HFF-Myc (cell line): Measurements from ENCODE around the gene FANCC.
A peak's percentile ranks its signal among the peaks of the same experiment; 100 is the strongest.
"Not testable (repeated sequence)": the region's sequence is repeated elsewhere in the genome, so short reads cannot be mapped to it uniquely, and the experiment has no call there.

Experiments used
- DNase-seq: peaks from one replicate; pipeline ENCODE4 v3.0.0-alpha.2; 2011; ENCODE audit warnings: low read depth; ENCODE audit errors: extremely low read depth
- H3K4me3 ChIP-seq: replicated peaks from 2 replicates; pipeline ENCODE4 v1.5.1; 2011; ENCODE audit warnings: low read depth, mild to moderate bottlenecking, control low read depth, low read length
- TF ChIP-seq, protein P1 (sequence below): IDR thresholded peaks from 2 replicates; pipeline ENCODE4 v1.5.1; 2012; ENCODE audit warnings: mild to moderate bottlenecking, low read depth, low read length, control low read depth; ENCODE audit errors: missing control alignments

FANCC gene

DNA sequence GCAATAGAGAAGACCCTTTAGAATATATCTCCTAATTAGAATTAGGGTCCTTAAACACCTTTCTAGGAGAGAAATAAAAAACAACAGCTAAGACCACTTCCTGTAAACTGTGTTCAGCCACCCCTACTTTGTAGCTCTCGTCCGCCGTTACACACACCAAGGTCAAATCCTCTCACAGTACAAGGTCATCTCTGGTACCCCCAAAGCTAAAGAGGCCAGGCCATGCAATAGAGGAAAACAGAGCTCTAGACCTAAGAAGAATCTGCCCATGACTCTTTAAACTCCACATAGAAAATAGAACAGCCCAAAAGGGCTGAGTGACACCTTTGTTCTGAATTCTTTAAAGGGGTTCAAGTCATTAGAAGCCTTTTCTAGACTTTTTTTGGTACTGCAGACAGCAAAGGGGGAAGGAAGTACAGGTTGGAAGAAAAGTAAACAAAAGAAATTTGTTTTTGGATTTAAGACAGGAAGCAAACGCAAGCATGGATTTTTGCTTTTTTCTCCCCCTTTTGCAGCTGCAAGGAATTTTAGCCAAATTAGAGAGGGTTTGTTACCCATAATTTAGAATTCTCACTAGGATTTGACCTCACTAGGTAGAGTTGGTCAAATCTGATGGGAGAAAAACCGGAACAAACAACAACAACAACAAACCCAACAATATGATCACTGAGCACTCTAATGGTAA, 13.4 kb upstream of the FANCC start:
- TF ChIP-seq, protein P1, sequence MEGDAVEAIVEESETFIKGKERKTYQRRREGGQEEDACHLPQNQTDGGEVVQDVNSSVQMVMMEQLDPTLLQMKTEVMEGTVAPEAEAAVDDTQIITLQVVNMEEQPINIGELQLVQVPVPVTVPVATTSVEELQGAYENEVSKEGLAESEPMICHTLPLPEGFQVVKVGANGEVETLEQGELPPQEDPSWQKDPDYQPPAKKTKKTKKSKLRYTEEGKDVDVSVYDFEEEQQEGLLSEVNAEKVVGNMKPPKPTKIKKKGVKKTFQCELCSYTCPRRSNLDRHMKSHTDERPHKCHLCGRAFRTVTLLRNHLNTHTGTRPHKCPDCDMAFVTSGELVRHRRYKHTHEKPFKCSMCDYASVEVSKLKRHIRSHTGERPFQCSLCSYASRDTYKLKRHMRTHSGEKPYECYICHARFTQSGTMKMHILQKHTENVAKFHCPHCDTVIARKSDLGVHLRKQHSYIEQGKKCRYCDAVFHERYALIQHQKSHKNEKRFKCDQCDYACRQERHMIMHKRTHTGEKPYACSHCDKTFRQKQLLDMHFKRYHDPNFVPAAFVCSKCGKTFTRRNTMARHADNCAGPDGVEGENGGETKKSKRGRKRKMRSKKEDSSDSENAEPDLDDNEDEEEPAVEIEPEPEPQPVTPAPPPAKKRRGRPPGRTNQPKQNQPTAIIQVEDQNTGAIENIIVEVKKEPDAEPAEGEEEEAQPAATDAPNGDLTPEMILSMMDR = no peak
- DNase-seq = no peak
- H3K4me3 ChIP-seq = no peak overlapping the region

DNA sequence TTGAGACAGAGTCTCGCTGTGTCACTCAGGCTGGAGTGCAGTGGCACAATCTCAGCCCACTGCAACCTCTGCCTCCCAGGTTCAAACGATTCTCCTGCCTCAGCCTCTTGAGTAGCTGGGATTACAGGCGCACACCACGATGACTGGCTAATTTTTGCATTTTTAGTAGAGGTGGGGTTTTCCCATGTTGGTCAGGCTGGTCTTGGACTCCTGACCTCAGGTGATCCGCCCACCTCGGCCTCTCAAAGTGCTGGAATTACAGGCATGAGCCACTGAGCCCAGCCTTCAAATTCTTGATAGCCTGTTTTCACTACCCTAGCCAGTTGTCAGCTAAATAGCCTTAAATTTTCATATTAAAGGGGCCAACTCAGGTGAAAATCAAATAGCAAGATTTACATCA, 11.6 kb upstream of the FANCC start:
- not testable (repeated sequence) for DNase-seq, H3K4me3 ChIP-seq

DNA sequence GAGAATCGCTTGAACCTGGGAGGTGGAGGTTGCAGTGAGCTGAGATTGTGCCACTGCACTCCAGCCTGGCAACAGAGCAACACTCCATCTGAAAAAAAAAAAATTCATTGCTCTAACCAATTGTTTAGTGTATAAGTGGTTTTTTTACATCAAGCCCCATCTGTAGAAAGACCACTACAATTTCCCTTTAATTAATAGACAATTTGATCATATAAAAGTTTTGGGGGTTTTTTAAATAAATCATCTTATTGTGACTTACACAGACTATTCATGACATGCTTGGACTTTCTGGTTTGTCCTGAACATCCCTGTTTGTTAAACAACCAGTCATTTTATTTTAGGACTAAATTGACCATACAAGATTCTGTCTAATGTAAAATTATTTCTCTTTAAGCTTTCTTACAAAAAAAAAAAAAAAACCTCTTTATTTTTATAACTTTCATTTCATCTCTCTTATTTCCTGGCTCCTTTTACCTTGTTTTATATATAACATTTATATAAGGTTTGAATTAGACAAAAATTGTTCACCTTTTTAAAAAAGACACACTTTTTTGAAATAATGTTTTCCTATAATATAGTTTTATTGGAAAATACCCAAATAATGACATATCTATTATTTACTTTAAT, 9.8 kb upstream of the FANCC start:
- no peak for DNase-seq
- no peak overlapping the region for H3K4me3 ChIP-seq
- TF ChIP-seq, protein P1 = no peak

DNA sequence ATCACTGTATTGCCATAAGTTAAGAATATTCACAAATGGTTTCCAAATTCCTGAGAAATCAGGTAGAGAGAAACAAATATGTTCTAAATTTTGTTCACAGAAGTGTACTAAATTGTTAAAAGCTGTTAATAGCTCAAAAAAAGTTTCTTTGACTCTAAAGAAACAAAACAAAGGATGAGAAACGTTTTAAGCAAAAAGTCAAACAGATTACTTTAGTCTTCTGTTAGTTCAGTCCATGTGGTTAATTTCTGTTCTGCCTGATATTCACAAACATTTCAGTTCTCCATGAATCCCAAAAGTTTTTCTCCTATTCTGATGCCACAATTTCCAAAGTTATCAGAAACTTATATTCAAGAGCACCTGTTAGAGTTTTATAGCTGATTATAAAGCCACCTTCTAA, 7.7 kb upstream of the FANCC start:
- TF ChIP-seq, protein P1 = no peak
- no peak for DNase-seq
- H3K4me3 ChIP-seq = no peak overlapping the region

DNA sequence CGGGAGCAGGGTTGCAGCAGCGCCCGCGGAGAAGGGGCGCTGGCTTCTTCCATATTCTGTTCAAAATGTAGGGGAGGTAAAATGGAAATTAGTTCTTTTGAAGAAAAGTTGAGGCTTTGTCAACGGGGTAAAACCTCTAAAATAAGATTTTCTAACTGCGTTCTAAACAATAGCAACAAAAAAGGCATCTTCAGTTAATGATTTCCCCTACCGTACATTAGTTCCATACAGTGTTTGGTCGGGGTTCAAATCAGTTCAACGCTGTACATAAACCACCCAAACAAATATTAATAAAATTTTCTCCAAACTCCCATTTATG, 343 bp upstream of the FANCC start:
- no peak for DNase-seq
- peak overlapping the region; percentile 74 for H3K4me3 ChIP-seq
- TF ChIP-seq, protein P1 = no peak

DNA sequence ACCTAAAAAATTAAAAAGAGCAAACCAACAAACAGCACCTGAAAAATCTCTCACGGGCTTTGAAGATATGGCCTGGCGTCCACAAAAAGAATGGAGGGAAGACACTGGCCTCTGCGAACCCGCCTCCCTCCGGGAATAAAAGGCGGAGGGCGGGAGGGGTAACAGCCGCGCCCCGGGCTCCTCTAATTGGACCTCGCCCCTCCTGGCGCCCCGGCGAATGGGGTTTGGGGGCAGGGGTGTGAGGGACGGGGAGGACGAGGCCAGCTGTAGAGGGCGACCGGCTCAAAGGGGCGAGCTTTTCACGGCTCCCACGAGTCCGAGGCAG, 753 bp downstream of the FANCC start:
- TF ChIP-seq, protein P1 = no peak
- peak overlapping the region; percentile 74 for H3K4me3 ChIP-seq
- DNase-seq = no peak

DNA sequence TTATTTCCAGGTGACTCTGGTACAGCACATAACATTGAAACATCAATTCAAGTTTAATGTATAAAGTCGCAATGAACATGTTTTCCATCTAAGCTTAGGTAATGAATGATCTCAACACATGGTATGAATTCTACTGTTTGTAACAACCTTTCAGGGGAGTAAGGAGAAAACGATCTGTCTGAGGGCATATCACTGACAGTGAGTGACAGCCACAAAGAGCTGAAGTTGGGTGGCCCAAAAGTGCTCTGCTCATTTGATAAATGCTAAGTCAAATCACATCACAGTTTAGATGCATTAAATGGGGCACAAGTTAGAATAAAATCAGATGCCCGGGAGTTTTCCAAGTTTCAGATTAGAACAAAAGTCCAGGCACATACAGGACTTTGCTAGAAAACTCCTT, 1.2 kb downstream of the FANCC start:
- DNase-seq = no peak
- H3K4me3 ChIP-seq = peak overlapping the region; percentile 74
- TF ChIP-seq, protein P1 = no peak
